K562 (cell line): ENCODE data around the gene ZNF335. TPM values are rescaled to one million over a fixed set of nuclear protein-coding genes. Genes with fewer than 3 reads are reported as not detected.

Experiments used
- ARID3B ChIP-seq: fragments of 250-450 bp; sonication (Bioruptor Pico); IDR thresholded peaks from 2 replicates; pipeline ENCODE4 v1.4.0; 2020; ENCODE audit warnings: borderline replicate concordance
- CBFA2T3 ChIP-seq: fragments of 450-650 bp; IDR thresholded peaks from 2 replicates; pipeline ENCODE4 v1.6.1; 2017
- CBFB ChIP-seq: sonication (generic); formaldehyde crosslinking; IDR thresholded peaks from 2 replicates; pipeline ENCODE4 v1.4.0; 2020; ENCODE audit warnings: mild to moderate bottlenecking, missing genetic modification reagents
- DPF2 ChIP-seq: fragments of 450-650 bp; IDR thresholded peaks from 2 replicates; pipeline ENCODE4 v1.6.1; 2016
- E2F4 ChIP-seq: sonication (generic); formaldehyde crosslinking; IDR thresholded peaks from 2 replicates; pipeline ENCODE4 v1.8.0; 2022; ENCODE audit warnings: mild to moderate bottlenecking, low read depth, missing genetic modification reagents
- FOSL1 ChIP-seq: fragments of 200-800 bp; sonication (Bioruptor generic); conservative IDR thresholded peaks from 2 replicates; pipeline ENCODE4 v1.6.1; 2016; ENCODE audit warnings: missing genetic modification characterization, missing compliant biosample characterization
- GATAD2A ChIP-seq: fragments of 450-650 bp; IDR thresholded peaks from 2 replicates; pipeline ENCODE4 v1.6.1; 2017
- ID3 ChIP-seq, 2 experiments: fragments of 250-450 bp in 1 of 2; fragments of 450-650 bp in 1 of 2; sonication (Bioruptor Pico) in 1 of 2; IDR thresholded peaks; 2 replicates each; pipeline versions ENCODE4 v1.6.1 to v1.8.0; 2016 to 2021; ENCODE audit warnings: mild to moderate bottlenecking in 2 of 2, moderate library complexity in 2 of 2, missing compliant biosample characterization in 1 of 2, missing genetic modification characterization in 1 of 2
- KDM5B ChIP-seq: fragments of 200-600 bp; sonication (generic); IDR thresholded peaks from 2 replicates; pipeline ENCODE4 v1.6.1; 2012; ENCODE audit warnings: low read depth, mild to moderate bottlenecking, moderate library complexity, low read length, control low read depth, inconsistent platforms; ENCODE audit not compliant: insufficient replicate concordance
- KLF16 ChIP-seq: IDR thresholded peaks from 2 replicates; pipeline ENCODE4 v1.6.1; 2016; ENCODE audit warnings: antibody characterized with exemption
- MXI1 ChIP-seq: IDR thresholded peaks from 2 replicates; pipeline ENCODE4 v1.6.1; 2011; ENCODE audit warnings: low read depth, mild to moderate bottlenecking, improper control_type of control experiment, low read length
- NEUROD1 ChIP-seq: fragments of 150-350 bp; IDR thresholded peaks from 2 replicates; pipeline ENCODE4 v1.6.1; 2014; ENCODE audit warnings: borderline replicate concordance, low read length, low read depth; ENCODE audit not compliant: partially characterized antibody
- PBX2 ChIP-seq, 2 experiments: IDR thresholded peaks in 1 of 2; conservative IDR thresholded peaks in 1 of 2; 2 replicates each; pipeline ENCODE4 v1.6.1; 2016; ENCODE audit warnings: low read depth in 2 of 2, mild to moderate bottlenecking in 1 of 2, missing compliant biosample characterization in 1 of 2, missing genetic modification characterization in 1 of 2, moderate library complexity in 1 of 2
- POLR2G ChIP-seq: fragments of 200-400 bp; formaldehyde crosslinking; IDR thresholded peaks from 2 replicates; pipeline ENCODE4 v1.6.1; 2017; ENCODE audit warnings: low read depth, mild to moderate bottlenecking, antibody characterized with exemption, low read length, moderate library complexity
- POLR3A ChIP-seq: IDR thresholded peaks from 2 replicates; pipeline ENCODE4 v1.6.1; 2011; ENCODE audit warnings: borderline replicate concordance, mild to moderate bottlenecking, moderate library complexity; ENCODE audit not compliant: insufficient read length, insufficient read depth; ENCODE audit errors: extremely low read depth
- RAD51 ChIP-seq: fragments of 450-650 bp; IDR thresholded peaks from 2 replicates; pipeline ENCODE4 v1.7.1; 2016; ENCODE audit warnings: low read depth, mild to moderate bottlenecking, borderline replicate concordance
- SMAD1 ChIP-seq: fragments of 150-350 bp; IDR thresholded peaks from 2 replicates; pipeline ENCODE4 v1.6.1; 2014; ENCODE audit warnings: low read length, low read depth; ENCODE audit not compliant: partially characterized antibody
- ZNF12 ChIP-seq: sonication (generic); formaldehyde crosslinking; IDR thresholded peaks from 2 replicates; pipeline ENCODE4 v1.4.0; 2020; ENCODE audit warnings: mild to moderate bottlenecking, missing genetic modification reagents
- ZNF274 ChIP-seq: IDR thresholded peaks from 2 replicates; pipeline ENCODE4 v1.6.1; 2011; ENCODE audit warnings: low read depth, mild to moderate bottlenecking, low read length, moderate library complexity, borderline replicate concordance
- ZNF324 ChIP-seq: fragments of 250-450 bp; sonication (Bioruptor Pico); IDR thresholded peaks from 2 replicates; pipeline ENCODE4 v1.4.0; 2020; ENCODE audit warnings: mild to moderate bottlenecking
- ZNF586 ChIP-seq: fragments of 450-650 bp; formaldehyde crosslinking; conservative IDR thresholded peaks from 2 replicates; pipeline ENCODE4 v1.4.0; 2020; ENCODE audit warnings: mild to moderate bottlenecking, moderate library complexity
- polyA plus RNA-seq, 8 experiments: library from polyadenylated mRNA; depleted of rRNA in 4 of 8; stranded (reverse) in 5 of 8; unstranded in 3 of 8; fragments of >200 nt; fragmentation: Nextera tagmentation in 2 of 8; fragmentation: Illumina TruSeq in 1 of 8; extraction: Ambion mirVana in 2 of 8; extraction: Trizol in 1 of 8; gene quantifications; 2 replicates each; pipeline versions ENCODE4 v1.2.1 to v1.2.3, GENCODE V29; 2011 to 2014; ENCODE audit warnings: inconsistent platforms in 1 of 8, missing spikeins in 1 of 8
- total RNA-seq, 7 experiments: library from RNA; depleted of rRNA in 6 of 7; stranded (reverse); fragments of >200 nt in 6 of 7; fragmentation: Illumina TruSeq in 2 of 7; extraction: Trizol in 2 of 7; gene quantifications; 2 replicates each; pipeline versions ENCODE4 v1.2.1 to v1.2.3, GENCODE V29; 2011 to 2021; ENCODE audit warnings: low replicate concordance in 1 of 7

Gene ZNF335
- total and polyA plus RNA-seq, 9 of the 15 experiments (the other 6 are each of a cell fraction or from before 2014, with no cell fraction given) = 0.39 to 16.0 (median 7.6) TPM

- no peak for TF ChIP-seq ID3 (CRISPR knock-in tag; IDR thresholded peaks at IDR 0.05)
- TF ChIP-seq ID3 (tag; IDR thresholded peaks at IDR 0.05) = peak; percentile 54; the same call in 1 of the 2 replicates
- TF ChIP-seq ZNF274 = no peak
- peak; percentile 90 for TF ChIP-seq DPF2
- TF ChIP-seq PBX2 (CRISPR knock-in tag; IDR thresholded peaks at IDR 0.05; ENCODE audit: low read depth) = no peak
- 0 out of 2 replicates have a peak, but pooled peaks have one; percentile 17 for TF ChIP-seq PBX2 (tag; conservative IDR thresholded peaks at IDR 0.05; ENCODE audit: low read depth)
- TF ChIP-seq GATAD2A = no peak
- TF ChIP-seq NEUROD1 = peak; percentile 83
- peak; percentile 94 for TF ChIP-seq KLF16
- peak; percentile 94 for TF ChIP-seq CBFB
- TF ChIP-seq RAD51 = 0 out of 2 replicates have a peak, but pooled peaks have one; percentile 5
- no peak for TF ChIP-seq KDM5B
- peak; percentile 43; the same call in 1 of the 2 replicates for TF ChIP-seq MXI1
- no peak for TF ChIP-seq POLR3A
- TF ChIP-seq ZNF586 (CRISPR knock-in tag) = no peak
- no peak for TF ChIP-seq ZNF324 (CRISPR knock-in tag)
- TF ChIP-seq SMAD1 = peak; percentile 35
- TF ChIP-seq CBFA2T3 = peak; percentile 96
- no peak for TF ChIP-seq POLR2G
- TF ChIP-seq ARID3B = no peak
- peak; percentile 87 for TF ChIP-seq FOSL1 (tag)
- no peak for TF ChIP-seq ZNF12 (CRISPR knock-in tag)
- TF ChIP-seq E2F4 (CRISPR knock-in tag) = no peak
These were observed 36.5 kb downstream of the ZNF335 start (continued) for GRCh38 chr20:45935416-45936046.
